HG02938 (cell line): Measurements from ENCODE around the gene PIH1D1.
"Not testable (repeated sequence)": the region's sequence is repeated elsewhere in the genome, so short reads cannot be mapped to it uniquely, and the experiment has no call there.

Experiments
- ATAC-seq: cut with Tn5 transposase; IDR thresholded peaks from one replicate; pipeline ENCODE4 v1.9.1; 2021; ENCODE audit warnings: mild to moderate bottlenecking, moderate library complexity; ENCODE audit not compliant: unreplicated experiment

Gene PIH1D1

GRCh38 chr19:49481020-49481683 lies 29.5 kb upstream of the PIH1D1 start:
- ATAC-seq = no peak

- ATAC-seq = no peak
Measured at GRCh38 chr19:49479975-49480628, 28.5 kb upstream of the PIH1D1 start.

- no peak for ATAC-seq
Measured at GRCh38 chr19:49475995-49476880, 24.6 kb upstream of the PIH1D1 start.

- no peak for ATAC-seq
Measured at GRCh38 chr19:49475191-49475917, 23.7 kb upstream of the PIH1D1 start.

- ATAC-seq = no peak
Measured at GRCh38 chr19:49474542-49474924, 22.9 kb upstream of the PIH1D1 start.

- ATAC-seq = peak; percentile 40
Measured at GRCh38 chr19:49473868-49474541, 22.4 kb upstream of the PIH1D1 start, which contains the start of gene FLT3LG. TSS of gene FLT3LG (plus strand) at chr19:49474215. CDS start at chr19:49474640, 425 bp downstream.

- not testable (repeated sequence) for ATAC-seq
Measured at GRCh38 chr19:49473501-49473867, 21.9 kb upstream of the PIH1D1 start.

- ATAC-seq = no peak
Measured at GRCh38 chr19:49472936-49473335, 21.3 kb upstream of the PIH1D1 start.

- ATAC-seq = no peak
Measured at GRCh38 chr19:49470615-49470978, 19.0 kb upstream of the PIH1D1 start.

- ATAC-seq = no peak
Measured at GRCh38 chr19:49469828-49470614, 18.4 kb upstream of the PIH1D1 start.

GRCh38 chr19:49468746-49469447 lies 17.3 kb upstream of the PIH1D1 start:
- ATAC-seq = peak; percentile 67

GRCh38 chr19:49468199-49468598 lies 16.6 kb upstream of the PIH1D1 start:
- ATAC-seq = no peak

GRCh38 chr19:49465371-49465770 lies 13.8 kb upstream of the PIH1D1 start:
- ATAC-seq = no peak

- ATAC-seq = no peak
Measured at GRCh38 chr19:49463960-49464740, 12.5 kb upstream of the PIH1D1 start.

GRCh38 chr19:49462492-49462891 lies 10.9 kb upstream of the PIH1D1 start:
- ATAC-seq = no peak

- no peak for ATAC-seq
Measured at GRCh38 chr19:49461656-49462055, 10.0 kb upstream of the PIH1D1 start.

- ATAC-seq = not testable (repeated sequence)
Measured at GRCh38 chr19:49461130-49461529, 9.5 kb upstream of the PIH1D1 start.

- ATAC-seq = no peak
Measured at GRCh38 chr19:49459388-49459787, 7.8 kb upstream of the PIH1D1 start.
